HL-60/S4 (cell line): ENCODE results near the gene GTPBP1.

ENCODE experiments used
- in situ Hi-C: fragments of 300-500 bp; cut with MboI; formaldehyde crosslinking; loops from 2 replicates; pipeline ENCODE4 v1.14.3; 2022; ENCODE audit warnings: low sequenced_read_pairs

GTPBP1 gene

DNA sequence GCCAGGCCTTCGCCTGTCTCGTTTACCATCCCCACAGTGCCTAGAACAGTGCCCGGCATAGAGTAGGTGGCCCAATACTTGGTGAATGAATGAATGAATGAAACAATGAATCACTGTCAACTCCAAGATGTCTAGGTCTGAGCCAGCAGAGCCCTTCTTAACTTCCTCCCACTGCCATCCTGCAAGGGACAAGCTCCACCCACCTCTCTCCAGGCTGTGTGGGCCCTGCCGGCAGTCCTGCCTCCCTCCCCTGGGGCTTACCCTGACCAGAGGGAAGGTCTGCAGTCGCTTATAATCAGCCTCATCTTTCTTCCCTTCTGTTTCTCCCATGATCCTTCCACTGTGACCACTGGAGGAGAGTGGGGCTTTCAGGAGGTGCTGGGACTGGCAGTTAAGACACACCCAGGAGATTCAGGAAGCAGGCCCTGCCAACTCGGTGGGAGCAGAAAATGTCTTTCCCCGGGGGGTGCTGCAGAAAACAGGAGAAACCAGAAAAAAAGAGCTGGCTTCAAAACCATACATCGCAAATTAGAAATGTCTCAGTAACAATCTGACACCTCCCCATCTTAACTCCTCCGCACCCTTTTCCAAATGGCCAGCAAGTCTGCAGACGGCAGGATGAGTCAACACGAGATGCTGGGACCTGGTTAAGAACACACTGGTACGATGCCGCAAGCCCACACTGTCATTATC is 76.8 kb downstream of the GTPBP1 start:
- in situ Hi-C loops, result no loop called here
